ENCODE results near the gene HSD3B7.

DNA sequence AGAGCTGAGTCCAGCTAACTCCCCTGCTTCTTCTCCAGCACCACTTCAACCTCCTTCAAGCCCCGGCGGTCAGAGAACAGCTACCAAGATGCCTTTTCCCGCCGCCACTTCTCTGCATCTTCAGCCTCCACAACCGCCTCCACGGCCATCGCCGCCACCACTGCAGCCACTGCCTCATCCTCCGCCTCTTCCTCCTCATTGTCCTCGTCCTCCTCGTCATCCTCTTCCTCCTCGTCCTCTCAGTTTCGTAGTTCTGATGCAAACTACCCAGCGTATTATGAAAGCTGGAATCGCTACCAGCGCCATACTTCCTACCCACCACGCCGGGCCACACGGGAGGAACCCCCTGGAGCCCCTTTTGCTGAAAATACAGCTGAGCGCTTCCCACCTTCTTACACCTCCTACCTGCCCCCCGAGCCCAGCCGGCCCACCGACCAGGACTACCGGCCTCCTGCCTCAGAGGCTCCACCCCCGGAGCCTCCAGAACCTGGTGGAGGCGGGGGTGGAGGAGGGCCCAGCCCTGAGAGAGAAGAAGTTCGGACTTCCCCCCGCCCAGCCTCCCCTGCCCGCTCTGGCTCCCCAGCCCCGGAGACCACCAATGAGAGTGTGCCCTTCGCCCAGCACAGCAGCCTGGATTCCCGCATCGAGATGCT, 20.3 kb upstream of the HSD3B7 start:
- no peak for TF ChIP-seq CTCF (conservative IDR thresholded peaks at IDR 0.05; ENCODE audit: low read length)
- no peak for TF ChIP-seq EZH2phosphoT487 (IDR thresholded peaks at IDR 0.05; ENCODE audit: borderline replicate concordance, low read depth, low read length)

Measured in OCI-LY7 (cell line).